Activated CD8-positive, alpha-beta memory T cell treated with anti-CD3 and anti-CD28 coated beads, Interleukin-2, amount 10 ng/mL, durations not matched to agents 7 days and 5 days (primary cell): Measurements from ENCODE around the gene KREMEN2. TPM values are rescaled to one million over a fixed set of nuclear protein-coding genes. Genes with fewer than 3 reads are reported as not detected.

ENCODE experiments used
- total RNA-seq, 2 experiments: library from RNA; stranded (reverse); gene quantifications; one replicate each; pipeline ENCODE4 v1.2.3, GENCODE V29; 2021

The KREMEN2 gene
- total RNA-seq, 2 experiments from 2014 or later = 0.35 to 0.40 TPM

Other genes starting within 250 kb of the KREMEN2 start
- 1 to 10 TPM; 1.2 to 1.7 TPM for gene PRSS27, start 244.1 kb upstream of the KREMEN2 start, total RNA-seq
- 100 to 1,000 TPM; 631 to 651 TPM for gene SRRM2, start 211.6 kb upstream of the KREMEN2 start, total RNA-seq
- 100 to 1,000 TPM; 260 to 318 TPM for gene ELOB, start 187.0 kb upstream of the KREMEN2 start, total RNA-seq
- gene PRSS33, start 176.7 kb upstream of the KREMEN2 start, total RNA-seq = not detected
- not detected for gene PRSS41, start 165.8 kb upstream of the KREMEN2 start, total RNA-seq
- 10 to 100 TPM in 1 of 2 experiments, 1 to 10 TPM in 1; 6.0 to 10.3 TPM for gene PRSS21, start 147.0 kb upstream of the KREMEN2 start, total RNA-seq
- 1 to 10 TPM; 3.6 to 7.0 TPM for gene ZG16B, start 134.0 kb upstream of the KREMEN2 start, total RNA-seq
- gene PRSS22, start 106.1 kb upstream of the KREMEN2 start, total RNA-seq = not detected
- 10 to 100 TPM; 19.6 to 19.7 TPM for gene FLYWCH2, start 81.1 kb upstream of the KREMEN2 start, total RNA-seq
- 10 to 100 TPM; 52.7 to 58.1 TPM for gene FLYWCH1, start 52.3 kb upstream of the KREMEN2 start, total RNA-seq
- 10 to 100 TPM; 58.7 to 62.9 TPM for gene PAQR4, start 5.1 kb downstream of the KREMEN2 start, total RNA-seq
- 100 to 1,000 TPM; 146 to 199 TPM for gene PKMYT1, start 16.2 kb downstream of the KREMEN2 start, total RNA-seq
- under 1 TPM; 0.09 to 0.15 TPM for gene CLDN9, start 48.6 kb downstream of the KREMEN2 start, total RNA-seq
- not detected for gene CLDN6, start 53.9 kb downstream of the KREMEN2 start, total RNA-seq
- 1 to 10 TPM; 5.5 to 5.9 TPM for gene TNFRSF12A, start 56.1 kb downstream of the KREMEN2 start, total RNA-seq
- gene HCFC1R1, start 59.7 kb downstream of the KREMEN2 start, total RNA-seq = 10 to 100 TPM; 31.8 to 34.3 TPM
- 10 to 100 TPM; 45.6 to 51.5 TPM for gene THOC6, start 59.8 kb downstream of the KREMEN2 start, total RNA-seq
- gene BICDL2, start 72.7 kb downstream of the KREMEN2 start, total RNA-seq = under 1 TPM in 1 of 2 experiments, not detected in 1; 0.50 TPM
- gene MMP25, start 82.3 kb downstream of the KREMEN2 start, total RNA-seq = 10 to 100 TPM; 34.0 to 88.3 TPM
- 1,000 to 10,000 TPM; 2,870 to 3,468 TPM for gene IL32, start 101.4 kb downstream of the KREMEN2 start, total RNA-seq
- gene ZSCAN10, start 135.0 kb downstream of the KREMEN2 start, total RNA-seq = under 1 TPM; 0.21 to 0.23 TPM
- gene ZNF205, start 148.3 kb downstream of the KREMEN2 start, total RNA-seq = not detected
- gene ZNF213, start 170.8 kb downstream of the KREMEN2 start, total RNA-seq = 10 to 100 TPM; 10.6 to 12.3 TPM
- gene OR1F1, start 223.9 kb downstream of the KREMEN2 start, total RNA-seq = not detected